OCI-LY7 (cell line): Measurements from ENCODE around the gene GNL2. TPM values are rescaled to one million over a fixed set of nuclear protein-coding genes. Genes with fewer than 3 reads are reported as not detected.

ENCODE experiments used
- BruUV-seq: library from RNA; stranded (reverse); fragments of 400-500 nt; replicated peaks from 2 replicates; lab custom pipeline; 2021; lab: Mats Ljungman, UMichigan
- CTCF ChIA-PET: fragments of 300-600 bp; sonication (Branson Sonifier 250); formaldehyde crosslinking; loops from one replicate; lab custom pipeline; 2022; ENCODE audit warnings: antibody characterized with exemption; ENCODE audit not compliant: unreplicated experiment; lab: Charles Lee
- POLR2A ChIA-PET: fragments of 300-600 bp; sonication (Branson Sonifier 250); formaldehyde crosslinking; loops from one replicate; lab custom pipeline; 2022; ENCODE audit warnings: antibody characterized with exemption; lab: Charles Lee
- DNase-seq: peaks from one replicate; pipeline ENCODE4 v3.0.0-alpha.2; 2015; ENCODE audit warnings: low spot score
- H2AFZ ChIP-seq: fragments of 200-600 bp; sonication (generic), shearing (Covaris generic); 2 replicates; pipeline ENCODE4 v1.6.1; 2014; ENCODE audit warnings: mild to moderate bottlenecking, antibody characterized with exemption, low read length, moderate library complexity
- H3K27ac ChIP-seq: fragments of 200-600 bp; sonication (generic); 2 replicates; pipeline ENCODE4 v1.5.1; 2014; ENCODE audit warnings: mixed run types, low read depth, mild to moderate bottlenecking, moderate library complexity, low read length, inconsistent platforms; ENCODE audit not compliant: poor library complexity, severe bottlenecking
- H3K36me3 ChIP-seq: fragments of 200-600 bp; sonication (generic); 2 replicates; pipeline ENCODE4 v1.6.1; 2014; ENCODE audit warnings: mild to moderate bottlenecking, antibody characterized with exemption, low read length, moderate library complexity, mixed read lengths; ENCODE audit not compliant: insufficient read depth
- H3K4me1 ChIP-seq: fragments of 200-600 bp; sonication (generic); 2 replicates; pipeline ENCODE4 v1.5.1; 2014; ENCODE audit warnings: mild to moderate bottlenecking, low read length; ENCODE audit not compliant: insufficient read depth, poor library complexity, severe bottlenecking
- H3K4me2 ChIP-seq: fragments of 200-600 bp; sonication (generic); 2 replicates; pipeline ENCODE4 v1.6.1; 2014; ENCODE audit warnings: mild to moderate bottlenecking, low read length
- H3K4me3 ChIP-seq: fragments of 200-600 bp; sonication (generic); 2 replicates; pipeline ENCODE4 v1.5.1; 2014; ENCODE audit warnings: mild to moderate bottlenecking, low read depth, low read length; ENCODE audit not compliant: poor library complexity, severe bottlenecking
- H3K79me2 ChIP-seq: fragments of 200-600 bp; sonication (generic); 2 replicates; pipeline ENCODE4 v1.6.1; 2016; ENCODE audit warnings: low read depth, mild to moderate bottlenecking, low read length, moderate library complexity, mixed read lengths; ENCODE audit not compliant: insufficient read depth
- H3K9me2 ChIP-seq: fragments of 200-600 bp; sonication (generic); 2 replicates; pipeline ENCODE4 v1.6.1; 2016; ENCODE audit warnings: mild to moderate bottlenecking, low read length, mixed read lengths; ENCODE audit not compliant: insufficient read depth
- H3K9me3 ChIP-seq: fragments of 200-600 bp; sonication (generic); 2 replicates; pipeline ENCODE4 v1.6.1; 2014; ENCODE audit warnings: mild to moderate bottlenecking, mixed run types, low read length, mixed read lengths
- H4K20me1 ChIP-seq: fragments of 200-600 bp; sonication (generic); 2 replicates; pipeline ENCODE4 v1.6.1; 2014; ENCODE audit warnings: mild to moderate bottlenecking, antibody characterized with exemption, low read length, moderate library complexity, mixed read lengths; ENCODE audit not compliant: insufficient read depth
- EZH2phosphoT487 ChIP-seq: fragments of 200-600 bp; sonication (generic); IDR thresholded peaks from 2 replicates; pipeline ENCODE4 v1.6.1; 2018; ENCODE audit warnings: low read depth, borderline replicate concordance, mild to moderate bottlenecking, mixed run types, antibody characterized with exemption, low read length, moderate library complexity, mixed read lengths
- intact Hi-C: fragments of 100-400 bp; cut with micrococcal nuclease; formaldehyde crosslinking; loops from one replicate; pipeline ENCODE4 v1.10.0; 2022; ENCODE audit not compliant: unreplicated experiment
- total RNA-seq, 2 experiments: library from RNA; depleted of rRNA in 1 of 2; stranded (reverse); fragments of >200 nt in 1 of 2; shearing (Covaris generic) in 1 of 2; gene quantifications; 2 replicates each; pipeline ENCODE4 v1.2.3, GENCODE V29; 2014 to 2022
- TF ChIP-seq, protein P1 (sequence below): fragments of 200-600 bp; sonication (generic); conservative IDR thresholded peaks from 2 replicates; pipeline ENCODE4 v1.5.1; 2014; ENCODE audit warnings: mild to moderate bottlenecking, antibody characterized with exemption, low read length, moderate library complexity, mixed read lengths

Gene GNL2
- total RNA-seq, 2 experiments from 2014 or later = 66.8 to 107 TPM

DNA sequence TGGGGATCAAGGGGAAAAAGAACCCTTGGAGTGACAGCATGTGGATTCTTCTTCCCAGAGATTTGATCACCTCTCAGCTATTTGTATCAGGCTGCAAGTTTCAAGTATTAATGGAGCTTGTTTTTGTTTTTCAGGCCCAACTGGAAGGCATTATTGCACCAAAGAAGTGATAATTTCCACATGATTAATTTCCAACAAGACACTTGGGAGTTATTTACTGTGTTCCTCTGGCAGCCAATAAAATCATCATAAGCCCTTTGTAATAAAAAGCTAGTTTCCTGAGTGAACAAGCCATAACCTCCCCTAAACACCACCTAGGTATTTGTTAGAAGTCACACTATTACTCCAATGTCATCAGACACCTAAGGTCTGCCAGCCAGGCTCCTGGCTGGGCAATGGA, 30.8 kb downstream of the GNL2 start:
- ChIA-PET CTCF (no interaction called here), POLR2A (interaction anchor here (0.6 kb wide), 1 partner anchor 303 kb away, joined by 3 read pairs; no protein-coding TSS in a partner anchor)
- H3K9me2 ChIP-seq = no peaks in the 10 kb centered on the region
- H3K4me2 ChIP-seq = no peak overlapping the region
- BruUV-seq = no TSS peak
- intact Hi-C loops = loop anchor here (10.0 kb wide), 1 partner anchor 110 kb away; no protein-coding TSS in a partner anchor
- no peak overlapping the region for H3K27ac ChIP-seq
- no peak for DNase-seq
- H3K36me3 ChIP-seq = peaks cover 71% of the 10 kb centered on the region
- no peaks in the 10 kb centered on the region for H3K4me1 ChIP-seq
- TF ChIP-seq, protein P1, sequence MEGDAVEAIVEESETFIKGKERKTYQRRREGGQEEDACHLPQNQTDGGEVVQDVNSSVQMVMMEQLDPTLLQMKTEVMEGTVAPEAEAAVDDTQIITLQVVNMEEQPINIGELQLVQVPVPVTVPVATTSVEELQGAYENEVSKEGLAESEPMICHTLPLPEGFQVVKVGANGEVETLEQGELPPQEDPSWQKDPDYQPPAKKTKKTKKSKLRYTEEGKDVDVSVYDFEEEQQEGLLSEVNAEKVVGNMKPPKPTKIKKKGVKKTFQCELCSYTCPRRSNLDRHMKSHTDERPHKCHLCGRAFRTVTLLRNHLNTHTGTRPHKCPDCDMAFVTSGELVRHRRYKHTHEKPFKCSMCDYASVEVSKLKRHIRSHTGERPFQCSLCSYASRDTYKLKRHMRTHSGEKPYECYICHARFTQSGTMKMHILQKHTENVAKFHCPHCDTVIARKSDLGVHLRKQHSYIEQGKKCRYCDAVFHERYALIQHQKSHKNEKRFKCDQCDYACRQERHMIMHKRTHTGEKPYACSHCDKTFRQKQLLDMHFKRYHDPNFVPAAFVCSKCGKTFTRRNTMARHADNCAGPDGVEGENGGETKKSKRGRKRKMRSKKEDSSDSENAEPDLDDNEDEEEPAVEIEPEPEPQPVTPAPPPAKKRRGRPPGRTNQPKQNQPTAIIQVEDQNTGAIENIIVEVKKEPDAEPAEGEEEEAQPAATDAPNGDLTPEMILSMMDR = no peak
- no peak for TF ChIP-seq EZH2phosphoT487
- H4K20me1 ChIP-seq = no peaks in the 10 kb centered on the region
- H3K9me3 ChIP-seq = no peaks in the 10 kb centered on the region
- H3K79me2 ChIP-seq = no peaks in the 10 kb centered on the region
- H3K4me3 ChIP-seq = no peak overlapping the region
- H2AFZ ChIP-seq = no peak overlapping the region

DNA sequence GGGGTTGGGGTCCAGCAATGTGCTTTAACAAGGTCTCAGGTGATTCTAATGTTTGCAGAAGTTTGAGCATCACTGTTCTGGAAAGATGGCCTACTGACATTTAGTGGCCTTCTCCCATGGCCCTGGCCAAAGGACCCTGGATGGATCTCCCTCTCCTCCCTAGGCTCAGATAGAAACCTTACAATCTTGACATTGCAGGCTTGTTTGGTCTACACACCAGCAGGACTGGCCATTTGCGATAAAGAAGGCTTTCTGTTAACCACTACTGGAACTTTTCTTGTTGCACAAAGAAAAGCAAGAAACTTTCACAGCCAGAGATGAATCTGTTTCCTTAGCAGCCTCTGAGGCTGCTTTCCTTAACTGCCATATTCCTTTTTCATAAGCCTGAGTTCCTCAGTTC, 32.8 kb downstream of the GNL2 start:
- TF ChIP-seq, protein P1 = no peak
- TF ChIP-seq EZH2phosphoT487 = no peak
- CTCF ChIA-PET = no interaction called here
- Histone ChIP-seq H3K4me2 (no peak overlapping the region), H3K36me3 (peaks cover 52% of the 10 kb centered on the region), H4K20me1 (no peaks in the 10 kb centered on the region), H3K4me1 (no peaks in the 10 kb centered on the region), H2AFZ (no peak overlapping the region), H3K9me3 (no peaks in the 10 kb centered on the region), H3K9me2 (no peaks in the 10 kb centered on the region), H3K27ac (no peak overlapping the region), H3K4me3 (no peak overlapping the region), H3K79me2 (no peaks in the 10 kb centered on the region)
- intact Hi-C loops = loop anchor here (1.0 to 10.0 kb wide), 2 partner anchors 108 to 119 kb away; no protein-coding TSS in a partner anchor
- DNase-seq = no peak
- POLR2A ChIA-PET = interaction anchor here (1.3 kb wide), 1 partner anchor 116 kb away, joined by 3 read pairs; no protein-coding TSS in a partner anchor
- no TSS peak for BruUV-seq
